Astrocyte (in vitro differentiated cells and primary cell): ENCODE data around the gene ANK3. TPM values are rescaled to one million over a fixed set of nuclear protein-coding genes. Genes with fewer than 3 reads are reported as not detected.

Experiments used
- DNase-seq: peaks from one replicate; pipeline ENCODE4 v3.0.0-alpha.2; 2010; ENCODE audit warnings: low read depth
- FAIRE-seq: peaks from 2 replicates; lab custom pipeline; 2011; peaks lifted over from hg19 to GRCh38; lab: Jason Lieb, UNC
- H2AFZ ChIP-seq: 2 replicates; pipeline ENCODE4 v1.6.0; 2012; ENCODE audit warnings: low read depth, low read length, inconsistent platforms
- H3K27ac ChIP-seq: 2 replicates; pipeline ENCODE4 v1.5.1; 2011; ENCODE audit warnings: low read depth, low read length, inconsistent platforms
- H3K27me3 ChIP-seq: 2 replicates; pipeline ENCODE4 v1.6.0; 2011; ENCODE audit warnings: low read length, inconsistent platforms; ENCODE audit not compliant: insufficient read depth
- H3K36me3 ChIP-seq: 2 replicates; pipeline ENCODE4 v1.5.1; 2011; ENCODE audit warnings: low read length, inconsistent platforms; ENCODE audit not compliant: insufficient read depth
- H3K4me1 ChIP-seq: 2 replicates; pipeline ENCODE4 v1.5.1; 2011; ENCODE audit warnings: low read length, inconsistent platforms; ENCODE audit not compliant: insufficient read depth
- H3K4me2 ChIP-seq: 2 replicates; pipeline ENCODE4 v1.6.0; 2012; ENCODE audit warnings: low read length, inconsistent platforms
- H3K4me3 ChIP-seq: 2 replicates; pipeline ENCODE4 v1.5.1; 2011; ENCODE audit warnings: low read depth, mild to moderate bottlenecking, low read length, inconsistent platforms; ENCODE audit not compliant: insufficient read depth
- H3K79me2 ChIP-seq: 2 replicates; pipeline ENCODE4 v1.6.0; 2012; ENCODE audit warnings: mild to moderate bottlenecking, low read length, inconsistent platforms; ENCODE audit not compliant: insufficient read depth
- H3K9ac ChIP-seq: 2 replicates; pipeline ENCODE4 v1.6.0; 2012; ENCODE audit warnings: mild to moderate bottlenecking, low read length, inconsistent platforms
- H3K9me3 ChIP-seq: 2 replicates; pipeline ENCODE4 v1.5.1; 2012; ENCODE audit warnings: low read depth, mild to moderate bottlenecking, low read length, inconsistent platforms; ENCODE audit not compliant: insufficient read depth
- H4K20me1 ChIP-seq: 2 replicates; pipeline ENCODE4 v1.6.0; 2012; ENCODE audit warnings: low read length, inconsistent platforms; ENCODE audit not compliant: insufficient read depth
- H3K27ac Mint-ChIP-seq: one replicate; pipeline ENCODE4 v1.8.0; 2021; ENCODE audit warnings: mild to moderate bottlenecking, mixed read lengths; ENCODE audit not compliant: unreplicated experiment
- H3K27me3 Mint-ChIP-seq: one replicate; pipeline ENCODE4 v1.8.0; 2021; ENCODE audit warnings: low read depth, mixed read lengths; ENCODE audit not compliant: unreplicated experiment
- H3K36me3 Mint-ChIP-seq: one replicate; pipeline ENCODE4 v1.8.0; 2021; ENCODE audit warnings: low read depth, mixed read lengths; ENCODE audit not compliant: unreplicated experiment
- H3K4me1 Mint-ChIP-seq: one replicate; pipeline ENCODE4 v1.8.0; 2021; ENCODE audit warnings: low read depth, mixed read lengths; ENCODE audit not compliant: unreplicated experiment
- H3K4me3 Mint-ChIP-seq: one replicate; pipeline ENCODE4 v1.8.0; 2021; ENCODE audit warnings: mild to moderate bottlenecking, moderate library complexity, mixed read lengths; ENCODE audit not compliant: unreplicated experiment
- H3K9me3 Mint-ChIP-seq: one replicate; pipeline ENCODE4 v1.8.0; 2021; ENCODE audit warnings: mild to moderate bottlenecking, mixed read lengths; ENCODE audit not compliant: unreplicated experiment
- CTCF ChIP-seq: IDR thresholded peaks from 2 replicates; pipeline ENCODE4 v1.5.1; 2011; ENCODE audit warnings: low read depth, mild to moderate bottlenecking, inconsistent platforms, low read length, moderate library complexity; ENCODE audit not compliant: insufficient read depth
- EZH2 ChIP-seq: IDR thresholded peaks from 2 replicates; pipeline ENCODE4 v1.6.1; 2012; ENCODE audit warnings: mild to moderate bottlenecking, low read length, inconsistent platforms; ENCODE audit not compliant: insufficient read depth
- total RNA-seq: library from RNA; stranded (reverse); gene quantifications from 2 replicates; pipeline ENCODE4 v1.2.1, GENCODE V29; 2021

The ANK3 gene
- total RNA-seq, 1 donor from 2014 or later, result 21.1 TPM

GRCh38 chr10:60413306-60414012, 23.8 kb upstream of the ANK3 start:
- H3K4me1 ChIP-seq, result peaks cover 31% of the 10 kb centered on the region
- Mint-ChIP-seq H3K4me1 (peaks cover 28% of the 10 kb centered on the region), H3K9me3 (no peaks in the 10 kb centered on the region), H3K27me3 (no peaks in the 10 kb centered on the region), H3K27ac (no peak overlapping the region), H3K4me3 (no peak overlapping the region), H3K36me3 (no peaks in the 10 kb centered on the region)
- H3K36me3 ChIP-seq, result no peaks in the 10 kb centered on the region
- H3K9ac ChIP-seq, result no peak overlapping the region
- no peaks in the 10 kb centered on the region for H3K9me3 ChIP-seq
- no peaks in the 10 kb centered on the region for H3K79me2 ChIP-seq
- H4K20me1 ChIP-seq, result no peaks in the 10 kb centered on the region
- FAIRE-seq, result no peak
- DNase-seq, result no peak
- no peak overlapping the region for H3K27ac ChIP-seq
- no peak overlapping the region for H3K4me3 ChIP-seq
- no peaks in the 10 kb centered on the region for H3K27me3 ChIP-seq
- H3K4me2 ChIP-seq, result no peak overlapping the region
- TF ChIP-seq CTCF (no peak), EZH2 (no peak)
- no peak overlapping the region for H2AFZ ChIP-seq

GRCh38 chr10:60410970-60411369, 21.3 kb upstream of the ANK3 start:
- Histone ChIP-seq H3K27ac (no peak overlapping the region), H3K79me2 (no peaks in the 10 kb centered on the region), H3K4me3 (no peak overlapping the region), H3K4me2 (peak overlapping the region; percentile 5), H3K36me3 (no peaks in the 10 kb centered on the region), H3K4me1 (peaks cover 24% of the 10 kb centered on the region), H4K20me1 (no peaks in the 10 kb centered on the region), H3K9ac (no peak overlapping the region), H2AFZ (no peak overlapping the region), H3K27me3 (no peaks in the 10 kb centered on the region), H3K9me3 (no peaks in the 10 kb centered on the region)
- FAIRE-seq (no peak), DNase-seq (no peak)
- Mint-ChIP-seq H3K27me3 (no peaks in the 10 kb centered on the region), H3K36me3 (no peaks in the 10 kb centered on the region), H3K27ac (no peak overlapping the region), H3K9me3 (no peaks in the 10 kb centered on the region), H3K4me3 (no peak overlapping the region), H3K4me1 (peaks cover 16% of the 10 kb centered on the region)
- TF ChIP-seq CTCF (no peak), EZH2 (no peak)

GRCh38 chr10:60409202-60409601, 19.5 kb upstream of the ANK3 start:
- no peak overlapping the region for H3K27ac ChIP-seq
- no peak overlapping the region for H3K4me3 ChIP-seq
- H3K79me2 ChIP-seq, result no peaks in the 10 kb centered on the region
- DNase-seq (no peak), FAIRE-seq (no peak)
- no peak overlapping the region for H3K9ac ChIP-seq
- TF ChIP-seq EZH2 (no peak), CTCF (no peak)
- Mint-ChIP-seq H3K27ac (no peak overlapping the region), H3K4me1 (peaks cover 3% of the 10 kb centered on the region), H3K9me3 (no peaks in the 10 kb centered on the region), H3K27me3 (no peaks in the 10 kb centered on the region), H3K4me3 (no peak overlapping the region), H3K36me3 (no peaks in the 10 kb centered on the region)
- H3K9me3 ChIP-seq, result no peaks in the 10 kb centered on the region
- no peak overlapping the region for H2AFZ ChIP-seq
- H4K20me1 ChIP-seq, result no peaks in the 10 kb centered on the region
- peaks cover 12% of the 10 kb centered on the region for H3K4me1 ChIP-seq
- H3K4me2 ChIP-seq, result no peak overlapping the region
- no peaks in the 10 kb centered on the region for H3K27me3 ChIP-seq
- no peaks in the 10 kb centered on the region for H3K36me3 ChIP-seq
